IMR-90 (cell line): ENCODE data around the gene FAM168A. TPM values are rescaled to one million over a fixed set of nuclear protein-coding genes. Genes with fewer than 3 reads are reported as not detected.

Source experiments
- ATAC-seq: fragments of 200-7000 bp; cut with Tn5 transposase; 2 replicates; pipeline ENCODE4 v1.9.1; 2020; ENCODE audit warnings: low read depth, mild to moderate bottlenecking, moderate library complexity
- BruUV-seq: library from RNA; stranded (reverse); fragments of 400-500 nt; replicated peaks from 2 replicates; lab custom pipeline; 2021; lab: Mats Ljungman, UMichigan
- CTCF ChIA-PET: fragments of 300-600 bp; formaldehyde crosslinking; extraction: SDS; loops from one replicate; lab custom pipeline; 2021; ENCODE audit warnings: antibody characterized with exemption; lab: Yijun Ruan, JAX
- POLR2A ChIA-PET: fragments of 300-600 bp; sonication (Branson Sonifier 250); formaldehyde crosslinking; loops from one replicate; lab custom pipeline; 2022; ENCODE audit warnings: antibody characterized with exemption; ENCODE audit not compliant: unreplicated experiment; lab: Charles Lee
- DNase-seq: peaks from one replicate; pipeline ENCODE4 v3.0.0; 2013
- H2AFZ ChIP-seq: replicated peaks from 2 replicates; pipeline ENCODE3; 2013; ENCODE audit warnings: low read length, mild to moderate bottlenecking; ENCODE audit not compliant: poor library complexity
- H2AK5ac ChIP-seq: 2 replicates; pipeline ENCODE4 v1.6.1; 2013; ENCODE audit warnings: low read depth, low read length, inconsistent platforms
- H2AK9ac ChIP-seq: replicated peaks from 2 replicates; pipeline ENCODE3; 2013; ENCODE audit warnings: mild to moderate bottlenecking, low read depth, low read length, moderate library complexity; ENCODE audit not compliant: poor library complexity
- H2BK120ac ChIP-seq: 2 replicates; pipeline ENCODE4 v1.6.1; 2013; ENCODE audit warnings: low read depth, low read length, inconsistent platforms
- H2BK15ac ChIP-seq: 3 replicates; pipeline ENCODE4 v1.6.1; 2013; ENCODE audit warnings: low read depth, low read length, inconsistent platforms
- H2BK20ac ChIP-seq: 2 replicates; pipeline ENCODE4 v1.6.1; 2013; ENCODE audit warnings: low read depth, mild to moderate bottlenecking, inconsistent platforms, low read length, moderate library complexity
- H2BK5ac ChIP-seq: 2 replicates; pipeline ENCODE4 v1.6.1; 2013; ENCODE audit warnings: mild to moderate bottlenecking, low read depth, low read length, inconsistent platforms; ENCODE audit not compliant: poor library complexity, severe bottlenecking
- H3K14ac ChIP-seq: replicated peaks from 2 replicates; pipeline ENCODE4 v1.6.1; 2013; ENCODE audit warnings: low read depth, low read length, inconsistent platforms
- H3K18ac ChIP-seq: 2 replicates; pipeline ENCODE4 v1.6.1; 2013; ENCODE audit warnings: low read depth, low read length, control low read depth
- H3K23ac ChIP-seq: 2 replicates; pipeline ENCODE4 v1.6.1; 2013; ENCODE audit warnings: low read depth, low read length, inconsistent platforms
- H3K27ac ChIP-seq: 2 replicates; pipeline ENCODE4 v1.5.1; 2013; ENCODE audit warnings: mild to moderate bottlenecking, control low read depth, low read length; ENCODE audit not compliant: insufficient read depth
- H3K27me3 ChIP-seq: 2 replicates; pipeline ENCODE4 v1.6.1; 2013; ENCODE audit warnings: low read length; ENCODE audit not compliant: control insufficient read depth, insufficient read depth
- H3K36me3 ChIP-seq: 2 replicates; pipeline ENCODE4 v1.6.1; 2013; ENCODE audit warnings: low read length, mixed read lengths; ENCODE audit not compliant: control insufficient read depth, insufficient read depth
- H3K4ac ChIP-seq: 2 replicates; pipeline ENCODE4 v1.6.1; 2013; ENCODE audit warnings: low read depth, low read length, inconsistent platforms
- H3K4me1 ChIP-seq: 2 replicates; pipeline ENCODE4 v1.6.1; 2013; ENCODE audit warnings: low read length, mixed read lengths; ENCODE audit not compliant: control insufficient read depth, insufficient read depth
- H3K4me2 ChIP-seq: 2 replicates; pipeline ENCODE4 v1.6.1; 2013; ENCODE audit warnings: low read depth, mild to moderate bottlenecking, control low read depth, low read length, moderate library complexity
- H3K4me3 ChIP-seq: 2 replicates; pipeline ENCODE4 v1.5.1; 2013; ENCODE audit warnings: low read depth, mild to moderate bottlenecking, control low read depth, low read length, moderate library complexity; ENCODE audit not compliant: insufficient read depth
- H3K56ac ChIP-seq: 2 replicates; pipeline ENCODE4 v1.6.1; 2013; ENCODE audit warnings: low read length, inconsistent platforms; ENCODE audit not compliant: insufficient read depth; ENCODE audit errors: extremely low read depth
- H3K79me1 ChIP-seq, 2 experiments: 2 replicates each; pipeline ENCODE4 v1.6.1; 2013; ENCODE audit warnings: low read length in 2 of 2, inconsistent platforms in 1 of 2, low read depth in 1 of 2
- H3K9ac ChIP-seq: 2 replicates; pipeline ENCODE4 v1.6.1; 2013; ENCODE audit warnings: low read depth, low read length, control low read depth
- H3K9me1 ChIP-seq: 2 replicates; pipeline ENCODE4 v1.6.1; 2013; ENCODE audit warnings: low read length, inconsistent platforms; ENCODE audit not compliant: insufficient read depth
- H3K9me3 ChIP-seq: 2 replicates; pipeline ENCODE4 v1.6.1; 2013; ENCODE audit warnings: low read length; ENCODE audit not compliant: control insufficient read depth, insufficient read depth
- H4K20me1 ChIP-seq: 2 replicates; pipeline ENCODE4 v1.6.1; 2013; ENCODE audit warnings: low read length, inconsistent platforms; ENCODE audit not compliant: insufficient read depth
- H4K5ac ChIP-seq: 2 replicates; pipeline ENCODE4 v1.6.1; 2013; ENCODE audit warnings: mild to moderate bottlenecking, low read depth, low read length, control low read depth
- H4K8ac ChIP-seq, 2 experiments: 2 replicates each; pipeline ENCODE4 v1.6.1; 2013; ENCODE audit warnings: low read depth in 2 of 2, low read length in 2 of 2, control low read depth in 1 of 2, inconsistent platforms in 1 of 2
- H4K91ac ChIP-seq: 2 replicates; pipeline ENCODE4 v1.6.1; 2013; ENCODE audit warnings: low read depth, low read length, inconsistent platforms; ENCODE audit not compliant: insufficient read depth
- CEBPB ChIP-seq: IDR thresholded peaks from 2 replicates; pipeline ENCODE4 v1.6.1; 2012; ENCODE audit warnings: low read depth, low read length, improper control_type of control experiment
- CHD1 ChIP-seq: IDR thresholded peaks from 2 replicates; pipeline ENCODE4 v1.6.1; 2012; ENCODE audit warnings: low read depth, low read length, improper control_type of control experiment
- MXI1 ChIP-seq: IDR thresholded peaks from 2 replicates; pipeline ENCODE4 v1.6.1; 2012; ENCODE audit warnings: low read depth, mild to moderate bottlenecking, low read length, moderate library complexity, borderline replicate concordance
- WGBS, 2 experiments: methylation state at CpG; one replicate each; pipeline versions ENCODE4 v1.1.5 to v1.1.7; 2013; ENCODE audit warnings: missing lambda C conversion rate in 2 of 2; ENCODE audit not compliant: insufficient read length in 1 of 2; ENCODE audit errors: extremely low coverage in 2 of 2; 5-methylcytosine and 5-hydroxymethylcytosine counted together
- dilution Hi-C: fragments of 300-500 bp; cut with HindIII; formaldehyde crosslinking; loops from one replicate; pipeline ENCODE4 v1.14.3; 2018; ENCODE audit warnings: low sequenced_read_pairs; ENCODE audit not compliant: unreplicated experiment
- in situ Hi-C: fragments of 300-500 bp; cut with MboI; formaldehyde crosslinking; loops from 3 replicates; pipeline ENCODE4 v1.14.3; 2019; ENCODE audit warnings: low sequenced_read_pairs, inconsistent platforms, mixed read lengths
- intact Hi-C: fragments of 100-400 bp; cut with micrococcal nuclease; formaldehyde crosslinking; loops from 2 replicates; pipeline ENCODE4 v1.10.0; 2022
- polyA plus RNA-seq, 3 experiments: library from polyadenylated mRNA; depleted of rRNA; stranded (reverse); fragments of >200 nt; gene quantifications; 2 replicates each; pipeline ENCODE4 v1.2.3, GENCODE V29; 2012; ENCODE audit warnings: low replicate concordance in 1 of 3
- total RNA-seq: library from RNA; depleted of rRNA; stranded (reverse); fragments of >200 nt; gene quantifications from 2 replicates; pipeline ENCODE4 v1.2.3, GENCODE V29; 2012

Gene FAM168A
- total and polyA plus RNA-seq, 2 of the 4 experiments (the other 2 are of a cell fraction), result 13.1 to 22.8 TPM

DNA sequence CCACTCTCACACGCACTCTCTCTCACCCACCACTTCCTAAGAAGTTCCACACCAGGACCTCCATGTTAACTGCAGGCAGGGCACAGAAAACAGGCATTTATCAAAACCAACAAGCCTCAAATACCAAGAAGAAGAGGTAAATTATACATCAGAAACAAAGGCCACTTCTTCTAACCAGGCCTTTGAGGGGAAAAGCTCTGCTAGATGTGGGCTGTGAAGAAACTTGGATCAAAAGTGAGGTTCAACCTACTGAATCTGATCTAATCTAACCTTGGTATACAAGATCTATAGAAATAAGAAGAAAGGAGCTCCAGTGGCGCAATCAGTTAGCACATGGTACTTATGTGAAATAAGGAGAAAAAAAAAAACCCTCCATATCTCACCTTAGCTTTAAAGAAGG lies 91.9 kb downstream of the FAM168A start:
- H3K4me3 ChIP-seq, result no peak overlapping the region
- no peak overlapping the region for H3K9ac ChIP-seq
- H2BK120ac ChIP-seq, result no peak overlapping the region
- H4K20me1 ChIP-seq, result peaks cover 5% of the 10 kb centered on the region; the same call in 1 of the 2 replicates
- TF ChIP-seq CHD1 (no peak), MXI1 (no peak), CEBPB (peak; percentile 23; the same call in 1 of the 2 replicates)
- H4K91ac ChIP-seq, result no peak overlapping the region
- no peak overlapping the region for H3K27ac ChIP-seq
- H3K79me1 ChIP-seq, result peaks cover 16 to 34% of the 10 kb centered on the region in 2 experiments
- H3K4me1 ChIP-seq, result peaks cover 3% of the 10 kb centered on the region; the same call in 1 of the 2 replicates
- BruUV-seq, result no TSS peak
- no peak overlapping the region for H4K8ac ChIP-seq
- H2BK15ac ChIP-seq, result no peak overlapping the region
- H2AK5ac ChIP-seq, result no peak overlapping the region
- dilution Hi-C loops, result no loop called here
- H2AK9ac ChIP-seq, result no peak overlapping the region
- no peak overlapping the region for H3K14ac ChIP-seq
- DNase-seq (no peak), ATAC-seq (no peak)
- intact Hi-C loops, result no loop called here
- no peak overlapping the region for H2BK20ac ChIP-seq
- H3K18ac ChIP-seq, result no peak overlapping the region
- no peak overlapping the region for H2BK5ac ChIP-seq
- H3K9me1 ChIP-seq, result peaks cover 3% of the 10 kb centered on the region
- H3K4ac ChIP-seq, result no peak overlapping the region
- in situ Hi-C loops, result no loop called here
- CTCF ChIA-PET, result no interaction called here
- no peak overlapping the region for H2AFZ ChIP-seq
- POLR2A ChIA-PET, result no interaction called here
- no peaks in the 10 kb centered on the region for H3K27me3 ChIP-seq
- H3K4me2 ChIP-seq, result no peak overlapping the region
- no peak overlapping the region for H3K56ac ChIP-seq
- no peaks in the 10 kb centered on the region for H3K36me3 ChIP-seq
- H3K23ac ChIP-seq, result no peak overlapping the region
- 0 out of 2 replicates have a peak, but pooled peaks cover 2% of the 10 kb centered on the region for H3K9me3 ChIP-seq
- no peak overlapping the region for H4K5ac ChIP-seq
- WGBS, 2 experiments, result no CpG with 5 or more reads among the region's 2 CpGs
